IPS DF 19.7 (cell line): ENCODE data around the gene IMPA2.

Source experiments
- DNase-seq: peaks from one replicate; pipeline ENCODE4 v3.0.0-alpha.2; 2013; ENCODE audit warnings: low read depth, low spot score

IMPA2 gene

DNA sequence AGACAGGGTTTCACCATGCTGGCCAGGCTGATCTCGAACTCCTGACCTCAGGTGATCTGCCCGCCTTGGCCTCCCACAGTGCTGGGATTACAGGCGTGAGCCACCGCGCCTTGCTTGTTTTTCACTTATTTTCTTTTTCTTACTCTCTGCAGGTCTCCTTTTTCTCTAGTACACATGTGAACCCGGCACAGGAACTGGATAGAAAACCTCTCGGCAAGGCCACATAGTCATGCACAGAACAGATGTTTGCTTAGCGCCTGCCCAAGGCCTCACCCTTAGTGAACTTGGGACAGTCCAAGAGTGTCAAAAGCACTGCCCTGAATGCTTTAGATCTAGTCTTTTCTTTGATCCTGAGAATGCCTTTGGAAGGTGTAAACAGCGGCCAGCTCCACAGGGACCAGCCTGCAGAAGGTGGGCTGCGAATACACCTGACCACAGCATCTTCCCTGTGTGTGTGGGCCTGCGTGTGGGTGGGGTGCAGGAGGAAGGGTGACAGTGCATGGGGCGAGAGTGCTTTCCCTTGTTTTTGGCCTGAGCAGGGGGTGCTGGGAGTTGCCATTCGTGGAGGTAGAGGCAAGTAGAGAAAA lies 27.0 kb downstream of the IMPA2 start:
- DNase-seq, result no peak

DNA sequence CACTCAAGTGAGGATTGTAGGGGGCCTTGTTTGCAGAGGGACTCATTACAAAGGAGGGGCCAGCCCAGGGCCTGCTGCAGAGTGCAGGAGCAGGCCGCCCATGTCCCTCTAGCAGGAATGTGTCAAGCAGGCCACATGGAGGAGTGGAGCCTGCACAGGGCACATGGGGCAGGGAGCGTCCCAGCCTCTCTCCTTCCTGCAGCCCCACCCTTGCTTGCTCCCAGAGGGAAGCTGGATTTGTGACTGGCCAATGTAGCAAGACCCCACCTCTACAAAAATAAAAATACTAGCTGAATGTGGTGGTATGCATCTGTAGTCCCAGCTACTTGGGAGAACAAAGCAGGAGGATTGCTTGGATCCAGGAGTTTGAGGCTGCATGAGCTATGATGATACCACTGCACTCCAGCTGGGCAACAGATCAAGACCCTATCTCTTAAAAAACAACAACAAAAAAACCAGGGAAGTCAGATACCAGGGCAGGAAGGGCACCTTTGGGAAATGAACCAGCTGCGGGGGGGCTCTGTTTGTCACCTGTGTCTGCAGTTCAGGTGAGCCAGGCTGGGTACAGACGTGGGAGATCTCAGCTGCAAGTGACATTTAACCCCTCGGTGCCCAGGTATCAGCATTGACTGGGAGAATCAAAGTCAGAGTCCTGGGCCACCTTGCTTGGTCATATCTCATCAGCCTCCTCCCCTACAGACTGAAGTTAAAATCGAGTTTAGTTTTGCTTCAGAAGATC lies 27.7 kb downstream of the IMPA2 start:
- DNase-seq, result no peak

DNA sequence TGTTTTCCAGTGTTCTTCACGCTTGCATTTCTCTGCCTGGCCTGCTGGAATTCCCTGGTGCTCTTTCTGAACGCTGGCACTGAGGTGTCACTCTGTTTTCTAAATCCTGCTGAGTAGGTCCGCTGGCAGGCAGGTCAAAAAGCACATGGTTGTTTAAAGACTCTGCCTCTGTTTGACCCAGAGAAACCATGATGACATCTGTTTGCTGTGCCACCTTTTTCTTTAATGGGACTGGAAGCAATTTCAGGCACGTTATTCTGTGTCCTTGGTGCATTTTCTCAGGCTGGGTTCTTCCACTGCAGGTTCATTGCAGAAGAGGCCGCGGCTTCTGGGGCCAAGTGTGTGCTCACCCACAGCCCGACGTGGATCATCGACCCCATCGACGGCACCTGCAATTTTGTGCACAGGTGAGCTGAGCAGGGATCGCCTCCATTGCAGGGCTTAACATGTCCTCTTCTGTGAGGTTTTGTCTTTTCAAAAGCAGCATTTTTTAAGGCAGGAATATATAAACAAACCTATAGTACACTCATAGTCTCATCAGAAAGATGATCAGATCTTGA lies 28.4 kb downstream of the IMPA2 start:
- no peak for DNase-seq

DNA sequence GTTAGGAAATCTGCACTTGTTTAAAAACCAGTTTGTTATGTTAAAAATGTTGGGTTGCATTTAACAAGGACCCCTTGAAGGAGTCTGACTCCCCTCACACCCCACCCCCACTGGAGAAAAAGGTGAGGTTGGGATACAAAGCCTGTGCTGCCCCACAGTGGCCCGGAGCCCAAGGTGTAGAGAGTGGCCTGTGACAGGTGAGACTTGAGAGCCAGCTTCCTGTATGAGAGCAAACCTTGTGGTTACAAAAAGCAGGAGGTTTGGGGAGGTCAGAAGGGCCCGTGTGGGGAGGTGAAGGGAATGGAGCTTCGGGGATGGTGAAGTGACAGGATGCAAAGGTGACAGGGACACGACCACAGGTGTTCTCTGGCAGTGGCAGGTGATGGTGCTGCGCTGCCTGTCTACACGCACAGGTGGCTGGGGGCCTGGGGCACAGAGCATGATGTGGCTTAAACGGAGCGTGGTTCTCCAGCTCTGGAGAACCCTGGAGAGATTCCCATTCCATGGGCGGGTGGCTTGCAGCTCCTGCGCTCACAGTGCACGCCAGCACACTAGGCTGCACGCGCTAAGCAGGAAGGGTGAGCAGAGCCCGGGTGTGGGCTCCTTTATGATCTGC lies 29.0 kb downstream of the IMPA2 start:
- no peak for DNase-seq

DNA sequence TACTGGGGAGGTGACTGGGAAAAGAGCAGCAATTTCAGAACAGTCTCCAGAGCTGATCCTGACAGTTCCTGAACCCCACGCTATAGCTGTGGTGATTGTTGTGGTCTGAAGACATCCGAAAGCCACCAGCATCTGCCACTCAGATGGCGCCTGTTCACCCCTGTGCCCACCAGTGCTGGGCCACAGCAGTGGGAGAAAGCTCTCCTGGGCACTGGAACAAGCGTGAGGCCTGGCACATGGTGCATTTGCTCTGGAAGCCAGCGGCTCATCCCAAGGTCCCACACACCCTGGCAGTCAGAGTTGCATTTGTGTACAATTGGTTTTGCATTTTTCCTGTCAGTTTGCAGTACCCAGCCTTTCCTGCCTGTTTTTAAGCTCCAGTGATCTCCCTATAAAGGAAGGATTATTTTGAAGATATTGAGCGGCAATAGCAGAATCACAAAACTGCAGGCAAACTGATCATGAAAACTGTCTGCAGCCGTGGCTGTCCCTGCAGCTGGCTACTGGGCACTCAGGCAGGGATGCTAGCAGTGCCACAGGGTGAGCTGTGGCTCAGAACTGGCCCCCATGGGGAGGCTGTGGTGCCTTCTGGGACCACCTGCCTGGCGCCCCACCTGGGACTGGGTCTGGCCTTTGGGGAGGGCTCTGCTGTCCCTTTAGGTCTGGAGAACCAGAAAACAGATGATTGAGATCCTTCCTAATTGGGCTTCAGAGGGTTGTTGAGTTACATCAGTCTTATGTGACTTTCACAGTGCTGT lies 30.1 kb downstream of the IMPA2 start:
- no peak for DNase-seq

DNA sequence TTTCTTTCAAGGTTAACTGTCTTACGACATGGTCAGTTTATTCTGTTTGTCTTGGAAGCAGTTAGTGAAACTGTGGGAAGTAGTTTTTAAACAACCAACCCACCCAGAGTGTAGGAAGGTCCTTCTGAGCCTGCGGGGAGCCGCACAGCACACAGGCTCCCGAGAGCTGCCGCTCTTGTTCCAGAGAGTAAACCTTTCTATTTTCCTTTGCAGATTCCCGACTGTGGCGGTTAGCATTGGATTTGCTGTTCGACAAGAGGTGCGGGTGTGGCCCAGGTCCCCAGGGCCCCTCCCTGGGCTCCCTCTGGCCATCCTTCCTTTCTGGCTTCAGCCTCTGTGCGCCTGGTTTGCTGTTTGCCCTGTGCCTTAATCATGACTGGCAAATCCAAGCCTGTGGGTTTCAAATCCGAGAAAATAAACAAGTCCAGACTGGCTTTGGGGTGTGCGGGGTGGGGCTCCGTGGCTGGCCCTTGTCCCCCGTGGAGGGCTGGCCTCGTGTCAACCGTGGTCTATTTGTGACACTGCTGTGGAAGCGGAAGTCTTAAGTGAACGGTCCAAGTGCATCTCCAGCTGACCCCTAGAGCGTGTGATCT lies 30.7 kb downstream of the IMPA2 start:
- DNase-seq, result no peak

DNA sequence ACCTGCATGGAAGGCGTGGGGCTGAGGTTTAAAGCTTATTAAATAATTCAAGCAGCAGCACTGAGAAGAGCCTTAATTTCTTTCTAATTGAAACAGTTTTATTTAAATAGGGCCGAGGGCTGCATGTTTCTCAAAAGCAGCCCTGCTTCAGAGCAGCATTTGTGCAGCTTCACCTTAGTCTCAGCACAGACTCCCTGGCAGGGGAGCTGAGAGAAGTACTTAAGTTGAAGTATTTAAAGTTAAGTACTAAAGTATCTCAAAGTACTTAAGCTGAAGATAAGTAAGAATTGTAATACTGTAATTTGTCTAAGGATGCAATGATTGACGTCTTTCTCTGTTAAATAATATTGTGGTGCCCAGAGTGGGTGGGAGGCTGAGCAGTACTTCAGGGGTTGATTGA lies 31.4 kb downstream of the IMPA2 start:
- no peak for DNase-seq

DNA sequence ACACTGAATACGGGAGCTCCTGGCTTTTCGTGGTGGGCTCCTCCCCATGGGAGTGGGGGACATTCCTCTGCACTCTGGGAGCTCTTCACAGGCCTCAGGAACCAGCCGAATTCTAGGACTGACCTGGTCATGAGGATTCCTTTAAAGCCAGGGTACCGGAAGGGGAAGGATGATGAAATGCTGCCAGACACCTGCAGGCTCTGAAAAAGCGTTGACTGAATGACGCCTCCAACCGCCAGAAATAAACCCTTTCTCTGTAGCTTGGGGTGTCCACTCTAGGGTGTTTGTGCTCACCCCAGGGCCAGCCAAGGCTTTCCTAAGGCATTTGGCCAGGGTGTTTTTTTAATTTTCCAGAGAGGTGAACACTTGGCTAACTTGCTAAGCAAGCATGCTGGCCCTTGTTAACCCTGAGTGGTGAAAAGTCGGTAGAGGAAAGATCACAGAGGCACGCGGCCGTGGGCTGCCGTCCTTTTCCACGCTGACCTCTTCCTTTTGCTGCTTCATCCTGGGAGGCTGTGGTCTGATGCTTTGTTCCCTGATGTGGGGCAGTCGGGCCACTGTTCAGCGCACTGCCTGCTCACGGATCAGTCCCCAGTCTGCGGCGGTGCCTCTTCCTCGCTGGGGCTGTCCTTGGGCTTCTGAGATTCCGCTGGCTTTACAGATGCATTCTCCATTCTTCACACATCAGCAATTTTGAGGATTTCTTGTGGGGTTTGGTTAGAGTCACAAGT lies 32.0 kb downstream of the IMPA2 start:
- DNase-seq, result no peak

DNA sequence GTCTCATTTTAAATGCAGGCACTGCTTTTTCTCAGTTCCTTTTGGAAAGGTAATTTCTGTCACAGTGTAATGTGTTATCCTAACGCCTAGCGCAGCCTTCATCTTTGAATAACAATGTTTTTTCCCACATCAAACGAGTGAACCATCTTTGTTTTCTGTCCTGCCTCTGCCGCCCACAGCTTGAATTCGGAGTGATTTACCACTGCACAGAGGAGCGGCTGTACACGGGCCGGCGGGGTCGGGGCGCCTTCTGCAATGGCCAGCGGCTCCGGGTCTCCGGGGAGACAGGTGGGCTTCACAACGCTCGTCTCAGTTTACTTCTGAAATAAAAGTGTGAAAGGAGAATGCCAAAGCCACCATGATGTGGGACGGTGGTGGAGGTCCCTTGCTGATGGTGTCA lies 32.8 kb downstream of the IMPA2 start:
- no peak for DNase-seq

DNA sequence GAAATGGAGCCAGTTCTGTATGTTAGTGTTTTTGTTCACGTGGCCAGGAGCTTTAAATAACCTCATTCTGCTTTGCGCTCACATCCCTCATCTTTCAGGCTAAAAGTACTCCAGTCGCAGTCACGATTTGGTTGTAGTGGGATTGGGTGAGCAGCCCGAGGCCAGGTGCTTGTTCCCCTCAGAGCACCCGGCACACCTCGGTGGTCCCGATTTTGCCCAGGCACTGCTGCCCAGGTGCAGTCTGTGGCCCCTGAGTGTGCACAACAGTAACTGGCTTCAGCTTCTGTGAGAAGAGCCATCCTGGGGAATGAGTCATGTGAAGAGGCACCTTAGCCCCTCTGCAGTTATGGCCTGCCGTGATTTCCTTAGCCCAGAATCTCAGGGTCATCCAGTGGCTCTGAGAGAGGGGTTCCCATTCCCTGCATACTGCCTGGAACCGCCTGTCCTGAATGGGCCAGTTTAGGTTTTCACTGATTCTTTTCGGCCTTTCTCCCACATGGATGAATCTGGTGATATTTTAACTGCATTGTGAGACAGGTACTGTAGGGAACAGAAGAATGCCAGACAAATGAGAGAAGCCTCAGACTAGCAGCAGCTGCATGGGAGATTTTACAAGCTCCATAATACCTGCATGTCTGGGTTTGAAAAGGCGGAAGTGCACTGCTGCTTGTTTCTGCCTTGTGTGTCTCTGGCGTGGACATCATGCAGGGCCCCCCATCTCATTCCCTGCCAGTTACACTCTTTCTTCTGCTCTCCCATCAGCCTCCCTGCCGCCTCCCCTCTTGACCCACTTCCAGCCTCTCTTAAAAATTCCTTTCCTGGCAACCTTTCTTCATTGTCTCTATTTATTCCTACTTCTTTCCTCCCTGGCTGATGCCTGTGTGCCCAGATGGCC lies 33.5 kb downstream of the IMPA2 start:
- DNase-seq, result no peak

DNA sequence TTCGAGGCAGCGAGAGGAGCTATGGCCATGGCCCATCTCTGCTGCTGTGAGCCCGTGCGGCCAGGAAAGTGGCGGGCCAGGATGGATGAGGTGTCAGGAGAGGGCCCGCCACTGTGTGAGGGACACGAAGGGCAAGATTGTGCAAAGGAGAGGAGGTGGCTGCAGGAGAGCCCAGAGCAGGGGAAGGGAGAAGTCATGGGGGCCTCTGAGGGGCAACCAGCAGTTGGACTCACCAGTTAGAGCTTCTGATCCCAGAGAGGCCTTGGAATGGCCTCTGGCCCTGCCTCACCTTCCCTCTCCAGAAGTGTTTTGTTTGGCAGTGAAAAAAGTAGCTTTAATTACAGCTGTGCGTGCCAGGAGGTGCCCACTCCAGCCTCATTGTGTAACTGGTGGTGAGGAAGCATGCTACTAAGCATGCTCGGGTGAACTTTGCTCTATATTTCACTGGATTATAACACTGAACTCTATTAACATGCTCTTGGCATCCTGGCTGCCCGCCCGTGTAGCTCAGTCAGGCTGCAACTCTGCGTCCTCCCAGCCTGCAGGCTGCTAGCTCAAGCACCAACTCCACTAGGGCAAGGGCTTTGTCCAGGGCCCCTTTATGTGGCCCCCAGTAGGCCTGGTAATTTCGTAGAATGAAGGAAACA lies 34.2 kb downstream of the IMPA2 start:
- no peak for DNase-seq

DNA sequence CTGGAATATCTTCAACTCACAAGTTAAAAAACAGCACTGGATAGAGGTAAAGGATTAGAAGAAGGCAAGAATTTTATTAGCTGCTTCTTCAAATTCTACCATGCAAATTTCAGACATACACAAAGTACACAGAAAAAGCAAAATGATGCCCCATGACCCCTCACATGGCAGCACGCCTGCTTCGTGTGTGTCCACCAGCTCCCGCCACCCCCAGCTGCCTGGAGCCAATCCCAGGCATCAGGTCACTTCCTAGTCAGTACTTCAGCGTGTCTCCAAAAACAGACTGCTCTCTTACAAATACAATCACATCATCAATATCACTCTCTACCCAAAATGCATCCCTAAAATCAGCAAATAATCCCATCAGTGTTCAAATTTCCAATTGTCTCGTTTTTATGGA lies 35.8 kb downstream of the IMPA2 start:
- DNase-seq, result no peak

DNA sequence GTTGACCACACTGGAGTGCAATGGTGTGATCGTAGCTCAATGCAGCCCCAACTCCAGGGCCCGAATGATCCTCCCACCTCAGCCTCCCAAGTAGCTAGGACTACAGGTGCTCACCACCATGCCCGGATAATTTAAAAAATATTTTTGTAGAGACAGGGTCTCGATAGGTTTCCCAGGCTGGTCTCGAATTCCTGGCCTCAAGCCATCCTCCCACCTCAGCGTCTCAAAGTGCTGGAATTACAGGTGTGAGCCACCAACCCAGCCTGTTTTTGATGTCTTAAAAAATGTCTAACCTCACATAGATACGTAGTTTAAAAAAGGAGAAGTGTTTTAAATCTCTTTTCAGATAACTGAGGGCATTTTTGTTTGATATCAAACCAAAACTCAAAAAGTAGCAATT lies 37.6 kb downstream of the IMPA2 start:
- no peak for DNase-seq

DNA sequence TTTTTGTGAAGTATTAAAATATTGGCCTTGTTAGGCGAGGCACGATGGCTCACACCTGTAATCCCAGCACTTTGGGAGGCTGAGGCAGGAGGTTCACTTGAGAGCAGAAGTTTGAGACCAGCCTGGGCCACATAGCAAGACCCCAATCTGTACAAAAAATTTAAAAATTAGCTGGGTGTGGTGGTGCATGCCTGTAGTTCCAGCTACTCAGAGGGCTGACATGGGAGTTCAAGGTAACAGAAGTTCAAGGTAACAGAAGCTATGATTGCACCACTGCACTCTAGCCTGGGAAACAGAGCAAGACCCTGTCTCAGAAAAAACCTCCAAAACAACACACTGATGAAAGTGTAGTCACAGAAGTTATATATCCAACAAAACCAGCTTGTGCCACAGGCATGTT lies 39.8 kb downstream of the IMPA2 start:
- no peak for DNase-seq

DNA sequence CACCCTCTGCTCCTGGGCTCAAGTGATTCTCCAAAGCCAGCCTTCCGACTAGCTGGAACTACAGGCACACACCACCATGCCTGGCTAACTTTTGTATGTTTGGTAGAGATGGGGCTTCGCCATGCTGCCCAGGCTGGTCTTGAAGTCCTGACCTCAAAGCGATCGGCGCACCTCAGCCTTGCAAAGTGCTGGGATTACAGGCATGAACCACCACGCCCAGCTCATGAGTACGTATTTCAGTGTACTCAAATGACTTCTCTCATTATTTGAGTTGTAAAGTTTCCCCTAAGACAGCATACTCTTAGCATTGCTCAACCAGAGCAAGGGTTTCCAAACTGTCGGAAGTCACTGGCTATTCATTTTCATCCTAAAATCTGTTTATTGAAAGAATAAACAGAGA lies 40.3 kb downstream of the IMPA2 start:
- DNase-seq, result no peak

DNA sequence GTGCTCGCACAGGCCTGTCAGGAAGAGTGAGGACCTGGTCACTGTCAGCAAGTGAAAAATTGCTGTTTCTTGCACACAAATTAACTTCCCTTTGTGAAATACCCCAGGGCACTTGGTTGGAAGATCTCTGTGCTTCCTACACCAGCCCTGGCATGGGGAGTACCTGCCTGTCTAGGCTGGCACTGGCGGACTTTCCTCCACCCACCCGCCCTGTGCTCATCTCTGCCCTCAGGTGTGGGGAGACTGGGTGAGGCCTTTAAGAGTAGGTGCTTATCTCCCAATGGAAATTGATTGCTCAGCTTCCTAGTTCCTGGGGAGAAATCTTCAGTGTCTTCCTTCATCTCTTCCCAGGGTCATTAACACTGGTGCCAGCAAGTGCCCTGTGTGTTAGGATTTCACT lies 42.1 kb downstream of the IMPA2 start:
- DNase-seq, result no peak

DNA sequence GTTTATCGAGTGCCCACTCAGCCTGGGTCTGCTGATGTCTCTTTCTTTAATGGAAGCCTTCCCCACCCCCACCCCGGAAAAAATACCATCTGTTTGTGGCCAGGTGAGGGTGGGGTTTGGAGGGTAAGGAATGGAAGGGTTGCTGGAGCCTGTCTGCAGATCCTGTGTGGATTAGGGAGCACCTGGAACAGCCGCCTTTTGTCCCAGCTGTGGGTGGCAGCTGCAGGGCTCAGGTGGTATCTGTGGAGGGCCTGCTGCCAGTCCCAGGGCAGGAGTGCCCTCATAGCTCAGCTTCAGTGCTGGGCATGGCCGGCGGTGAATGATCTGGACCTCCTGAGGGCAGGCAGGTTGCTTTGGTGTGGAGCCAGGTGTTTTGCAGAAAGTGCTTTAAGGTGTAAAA lies 45.3 kb downstream of the IMPA2 start:
- no peak for DNase-seq

DNA sequence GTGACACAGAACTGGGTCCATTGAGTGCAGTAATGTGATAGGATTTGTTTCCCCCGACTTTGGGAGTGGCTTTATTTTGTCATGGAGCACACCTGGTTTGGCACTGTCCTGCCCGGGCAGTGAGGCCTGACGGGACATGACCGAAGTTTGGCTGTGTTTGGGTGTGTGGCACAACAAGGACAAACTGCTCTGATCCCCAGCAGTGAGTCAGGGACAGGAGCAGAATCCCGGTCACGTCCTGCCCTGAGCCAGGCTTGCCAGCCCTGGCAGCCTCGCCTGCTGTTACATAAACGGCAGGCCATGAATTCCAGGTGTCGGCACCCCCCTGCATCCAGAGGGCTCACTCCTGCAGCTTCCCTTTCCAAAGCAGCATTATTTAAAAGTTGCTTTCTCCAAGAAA lies 45.7 kb downstream of the IMPA2 start:
- DNase-seq, result no peak

DNA sequence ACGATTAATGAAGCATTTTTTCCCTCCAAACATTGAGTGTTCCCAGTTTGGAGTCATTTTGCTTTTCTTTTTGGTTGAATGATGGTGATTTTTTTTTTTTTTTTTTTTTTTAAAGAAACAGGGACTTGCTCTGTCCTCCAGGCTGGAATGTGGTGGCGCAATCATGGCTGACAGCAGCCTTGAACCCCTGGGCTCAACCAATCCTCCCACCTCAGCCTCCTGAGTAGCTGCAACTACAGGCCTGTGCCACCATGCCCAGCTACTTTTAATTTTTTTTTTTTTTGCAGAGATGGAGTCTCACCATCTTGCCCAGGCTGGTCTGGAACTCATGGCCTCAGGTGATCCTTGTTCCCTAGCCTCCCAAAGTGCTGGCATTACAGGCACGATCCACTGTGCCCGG lies 46.2 kb downstream of the IMPA2 start:
- no peak for DNase-seq
